ENCODE data around the gene SIRT2.
"Not testable (repeated sequence)": the region's sequence is repeated elsewhere in the genome, so short reads cannot be mapped to it uniquely, and the experiment has no call there.

Gene SIRT2

GRCh38 chr19:38842439-38843174 lies 56.8 kb downstream of the SIRT2 start:
- DNase-seq, result no peak

GRCh38 chr19:38841787-38842438 lies 57.5 kb downstream of the SIRT2 start:
- DNase-seq, result no peak

- no peak for DNase-seq
Measured at GRCh38 chr19:38841180-38841766, 58.1 kb downstream of the SIRT2 start.

- DNase-seq, result no peak
Measured at GRCh38 chr19:38840583-38840968, 58.8 kb downstream of the SIRT2 start.

- no peak for DNase-seq
Measured at GRCh38 chr19:38839816-38840582, 59.4 kb downstream of the SIRT2 start.

- DNase-seq, result no peak
Measured at GRCh38 chr19:38838986-38839761, 60.2 kb downstream of the SIRT2 start.

- no peak for DNase-seq
Measured at GRCh38 chr19:38838208-38838985, 61.0 kb downstream of the SIRT2 start.

- no peak for DNase-seq
Measured at GRCh38 chr19:38837656-38838121, 61.7 kb downstream of the SIRT2 start.

GRCh38 chr19:38836983-38837626 lies 62.3 kb downstream of the SIRT2 start:
- no peak for DNase-seq

- DNase-seq, result no peak
Measured at GRCh38 chr19:38836159-38836982, 63.0 kb downstream of the SIRT2 start.

- no peak for DNase-seq
Measured at GRCh38 chr19:38834590-38834989, 64.8 kb downstream of the SIRT2 start.

GRCh38 chr19:38834104-38834490 lies 65.3 kb downstream of the SIRT2 start:
- DNase-seq, result no peak

- DNase-seq, result no peak
Measured at GRCh38 chr19:38833092-38833425, 66.4 kb downstream of the SIRT2 start.

- DNase-seq, result no peak
Measured at GRCh38 chr19:38831142-38831605, 68.2 kb downstream of the SIRT2 start.

- no peak for DNase-seq
Measured at GRCh38 chr19:38830039-38830733, 69.2 kb downstream of the SIRT2 start.

GRCh38 chr19:38829203-38829602 lies 70.2 kb downstream of the SIRT2 start:
- not testable (repeated sequence) for DNase-seq
